ENCODE measurements around the gene FSTL4. TPM values are rescaled to one million over a fixed set of nuclear protein-coding genes. Genes with fewer than 3 reads are reported as not detected.

FSTL4 gene
- total and polyA plus RNA-seq, 2 of the 4 experiments (the other 2 are of a cell fraction), result 0.18 TPM; not detected in 1

- Histone ChIP-seq H2BK5ac (ENCODE audit: low read depth, low read length, poor library complexity, severe bottlenecking) (no peak overlapping the region), H3K56ac (ENCODE audit: extremely low read depth, insufficient read depth, low read length) (peak overlapping the region; percentile 3; the same call in 1 of the 2 replicates), H3K36me3 (ENCODE audit: control insufficient read depth, insufficient read depth, low read length) (no peaks in the 10 kb centered on the region), H3K9me3 (ENCODE audit: control insufficient read depth, insufficient read depth, low read length) (peaks cover 2% of the 10 kb centered on the region; the same call in 1 of the 2 replicates), H3K23ac (ENCODE audit: low read depth, low read length) (no peak overlapping the region), H3K27ac (ENCODE audit: insufficient read depth, low read length) (0 out of 2 replicates have a peak overlapping the region, but pooled peaks have one; percentile 27), H4K20me1 (ENCODE audit: insufficient read depth, low read length) (no peaks in the 10 kb centered on the region), H4K5ac (ENCODE audit: low read depth, low read length) (no peak overlapping the region; the same call in 1 of the 2 replicates), H2AFZ (replicated peaks; ENCODE audit: low read length, poor library complexity) (no peak overlapping the region), H3K9me1 (ENCODE audit: insufficient read depth, low read length) (peaks cover 19% of the 10 kb centered on the region; the same call in 1 of the 2 replicates), H4K91ac (ENCODE audit: insufficient read depth, low read depth, low read length) (peak overlapping the region; percentile 38), H3K4me2 (ENCODE audit: low read depth, low read length) (no peak overlapping the region), H2BK120ac (ENCODE audit: low read depth, low read length) (peak overlapping the region; percentile 66), H3K14ac (replicated peaks; ENCODE audit: low read depth, low read length) (0 out of 2 replicates have a peak overlapping the region, but pooled peaks have one; percentile 8), H2AK5ac (ENCODE audit: low read depth, low read length) (peak overlapping the region; percentile 71), H3K4me3 (ENCODE audit: insufficient read depth, low read depth, low read length) (no peak overlapping the region), H3K18ac (ENCODE audit: low read depth, low read length) (peak overlapping the region; percentile 62; the same call in 1 of the 2 replicates), H3K4ac (ENCODE audit: low read depth, low read length) (peak overlapping the region; percentile 40), H4K8ac (ENCODE audit: low read depth in 2 of 2, low read length in 2 of 2) (peak overlapping the region; percentile 17 to 43; a peak in 2 of 4 replicates), H3K79me1 (ENCODE audit: low read depth in 1 of 2, low read length in 2 of 2) (no peaks in the 10 kb centered on the region), H2AK9ac (replicated peaks; ENCODE audit: low read depth, low read length, poor library complexity) (peak overlapping the region; percentile 51), H3K9ac (ENCODE audit: low read depth, low read length) (no peak overlapping the region), H2BK20ac (ENCODE audit: low read depth, low read length) (peak overlapping the region; percentile 71), H3K27me3 (ENCODE audit: control insufficient read depth, insufficient read depth, low read length) (0 out of 2 replicates have a peak, but pooled peaks cover 2% of the 10 kb centered on the region), H2BK15ac (ENCODE audit: low read depth, low read length) (peak overlapping the region; percentile 58; the same call in 2 of the 3 replicates), H3K4me1 (ENCODE audit: control insufficient read depth, insufficient read depth, low read length) (peaks cover 19% of the 10 kb centered on the region; the same call in 1 of the 2 replicates)
- WGBS, 2 experiments (ENCODE audit: extremely low coverage in 2 of 2, insufficient read length in 1 of 2), result 70% methylated on average over 2 of the region's 8 CpGs; no CpG with 5 or more reads in 1 of the 2 experiments
- CTCF ChIA-PET, result no interaction called here
- ATAC-seq (ENCODE audit: low read depth) (no peak), DNase-seq (no peak)
- no peak for TF ChIP-seq RAD21 (IDR thresholded peaks at IDR 0.05; ENCODE audit: low read length)
- no peak for TF ChIP-seq USF2 (IDR thresholded peaks at IDR 0.05; ENCODE audit: low read depth, low read length)
- no peak for TF ChIP-seq CHD1 (IDR thresholded peaks at IDR 0.05; ENCODE audit: low read depth, low read length)
- no peak for TF ChIP-seq RCOR1 (IDR thresholded peaks at IDR 0.05; ENCODE audit: insufficient replicate concordance, low read length)
- TF ChIP-seq BHLHE40 (IDR thresholded peaks at IDR 0.05; ENCODE audit: low read depth, low read length), result no peak
- dilution Hi-C loops (cut with HindIII; ENCODE audit: low sequenced_read_pairs, unreplicated experiment) (no loop called here), intact Hi-C loops (cut with micrococcal nuclease) (loop anchor here (2.0 kb wide), 1 partner anchor 15 kb away; no protein-coding TSS in a partner anchor), in situ Hi-C loops (cut with MboI; ENCODE audit: low sequenced_read_pairs) (no loop called here)
- no TSS peak for BruUV-seq (replicated peaks)
- POLR2A ChIA-PET (ENCODE audit: unreplicated experiment), result interaction anchor here (0.6 kb wide), 1 partner anchor 84 kb away, joined by 3 read pairs; no protein-coding TSS in a partner anchor
Observed at GRCh38 chr5:133241179-133242092, 370.9 kb downstream of the FSTL4 start.

All from IMR-90 (cell line).